Right renal pelvis (tissue), 4 donors: Measurements from ENCODE around the gene BIVM. TPM values are rescaled to one million over a fixed set of nuclear protein-coding genes. Genes with fewer than 3 reads are reported as not detected.
"Not testable (repeated sequence)": the region's sequence is repeated elsewhere in the genome, so short reads cannot be mapped to it uniquely, and the experiment has no call there.

ENCODE experiments used
- DNase-seq, 4 donors: peaks; one replicate each; pipeline ENCODE4 v3.0.0-alpha.2; 2013; ENCODE audit warnings: low read depth in 4 of 4, low spot score in 3 of 4, missing footprints in 1 of 4
- polyA plus RNA-seq, 4 donors: library from polyadenylated mRNA; unstranded; fragments of 120-200 nt; gene quantifications; one replicate each; pipeline ENCODE4 v1.2.1, GENCODE V29; 2013; ENCODE audit not compliant: insufficient read length in 4 of 4

BIVM gene, protein sequence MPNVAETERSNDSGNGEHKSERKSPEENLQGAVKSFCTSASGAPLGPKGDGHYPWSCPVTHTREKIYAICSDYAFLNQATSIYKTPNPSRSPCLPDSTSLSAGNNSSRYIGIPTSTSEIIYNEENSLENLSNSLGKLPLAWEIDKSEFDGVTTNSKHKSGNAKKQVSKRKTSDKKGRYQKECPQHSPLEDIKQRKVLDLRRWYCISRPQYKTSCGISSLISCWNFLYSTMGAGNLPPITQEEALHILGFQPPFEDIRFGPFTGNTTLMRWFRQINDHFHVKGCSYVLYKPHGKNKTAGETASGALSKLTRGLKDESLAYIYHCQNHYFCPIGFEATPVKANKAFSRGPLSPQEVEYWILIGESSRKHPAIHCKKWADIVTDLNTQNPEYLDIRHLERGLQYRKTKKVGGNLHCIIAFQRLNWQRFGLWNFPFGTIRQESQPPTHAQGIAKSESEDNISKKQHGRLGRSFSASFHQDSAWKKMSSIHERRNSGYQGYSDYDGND
- 10 to 100 TPM; 45.8 to 63.6 (median 53.0) TPM for polyA plus RNA-seq

DNA sequence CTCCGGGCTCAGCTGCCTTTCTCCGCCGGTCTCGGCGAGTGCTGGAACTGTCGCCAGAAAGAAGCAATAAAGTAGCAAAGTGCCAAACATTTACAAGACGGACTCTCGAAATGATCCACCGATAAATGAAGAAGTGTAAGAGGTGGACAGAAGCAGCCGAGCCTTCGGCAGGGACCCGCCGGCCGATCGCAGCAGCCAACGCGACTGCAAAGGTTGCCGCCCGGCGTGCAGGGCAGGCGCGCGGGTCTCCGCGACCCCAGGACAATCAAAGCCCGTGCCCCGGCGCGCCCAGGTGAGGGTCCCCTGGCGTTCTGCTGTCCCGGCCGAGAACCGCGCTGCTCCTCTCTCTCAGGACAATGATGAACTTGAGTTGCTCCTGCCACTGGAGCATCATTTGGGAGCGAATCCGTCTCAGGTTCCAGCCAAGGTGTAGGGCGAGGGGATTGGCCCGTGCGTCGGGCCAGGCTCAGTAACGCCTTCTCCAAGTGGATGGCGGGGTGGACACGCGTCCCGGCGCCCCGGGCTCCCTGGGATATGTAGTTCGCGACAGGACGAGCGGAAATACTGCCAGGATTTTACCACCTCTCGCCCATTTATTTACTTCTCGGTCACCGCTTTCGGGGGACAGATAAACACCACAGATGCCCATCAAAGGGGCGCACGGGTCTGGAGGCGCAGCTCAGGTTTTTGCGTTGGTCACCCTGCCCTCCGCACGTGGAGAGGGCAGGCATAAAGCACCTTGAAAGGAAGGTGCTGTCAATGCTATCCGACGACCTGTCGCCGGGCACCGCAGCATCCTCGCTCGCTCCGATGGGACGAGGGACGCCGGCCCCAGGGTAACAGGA is at the start of gene BIVM, which contains the start of gene POGLUT2:
BIVM (plus strand) TSS at position 539 of the 845 bp plus-strand sequence. CDS start 8,149 bp downstream, outside the sequence.
POGLUT2 (minus strand) TSS at position 396 of the 845 bp plus-strand sequence; CDS start at position 90, 306 bp downstream.
- DNase-seq, result peak; percentile 77 to 90 (median 83)

DNA sequence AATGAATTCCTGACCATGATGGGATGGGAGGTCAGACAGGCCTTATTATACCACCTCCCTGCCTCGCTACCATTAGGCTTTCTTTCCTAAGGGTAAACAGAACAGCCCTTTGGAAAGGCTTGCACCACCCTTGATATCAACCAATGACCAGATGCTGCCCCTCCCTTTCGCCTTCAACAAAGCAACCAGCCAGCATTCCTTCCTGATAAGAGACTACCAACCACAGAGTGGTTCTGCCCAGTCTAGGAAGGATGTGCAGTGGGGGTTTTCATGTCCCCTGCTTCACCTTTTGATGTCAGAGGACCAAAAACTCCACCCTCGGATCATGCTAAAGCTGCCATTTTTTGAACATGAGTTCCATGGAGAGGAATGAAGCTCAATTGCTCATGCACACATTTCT is 47.0 kb upstream of the BIVM start:
- no peak for DNase-seq

DNA sequence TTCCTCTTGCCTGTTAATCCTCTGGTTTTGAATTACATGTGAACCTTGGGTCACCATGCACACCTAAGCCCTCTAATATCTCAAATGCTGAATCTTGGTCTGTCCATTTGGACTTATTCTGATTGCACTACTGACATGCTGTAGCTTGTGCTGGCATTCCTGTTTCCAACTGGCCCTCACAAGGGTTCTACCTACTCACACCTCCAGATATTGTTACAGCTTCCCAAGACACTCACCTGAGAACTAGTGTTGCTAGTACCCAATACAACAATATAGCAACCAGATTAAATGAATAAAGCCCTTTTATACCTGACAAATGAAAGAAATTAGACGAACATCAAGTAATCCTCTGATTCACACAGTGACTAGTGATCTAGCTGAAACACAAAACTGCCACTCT is 41.9 kb upstream of the BIVM start:
- DNase-seq, result no peak

DNA sequence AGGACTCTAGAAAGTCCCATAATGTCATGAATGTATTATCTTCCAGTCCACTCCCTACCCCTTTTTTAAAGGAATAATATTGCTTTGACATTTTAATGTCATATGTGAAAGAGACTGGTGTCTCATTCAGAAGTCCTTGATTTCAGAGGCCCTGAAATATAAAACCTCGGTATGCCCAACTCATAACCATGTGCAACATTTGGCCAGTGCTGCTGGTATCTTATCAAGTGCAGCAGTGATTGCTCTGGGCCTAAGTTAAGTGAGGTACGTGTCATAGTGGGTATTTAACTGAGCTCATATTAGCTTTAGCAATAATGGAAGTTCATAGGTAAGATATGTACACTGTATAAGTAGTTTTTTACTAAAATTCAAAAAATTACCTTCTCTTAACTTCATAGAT is 40.1 kb upstream of the BIVM start:
- DNase-seq, result no peak

DNA sequence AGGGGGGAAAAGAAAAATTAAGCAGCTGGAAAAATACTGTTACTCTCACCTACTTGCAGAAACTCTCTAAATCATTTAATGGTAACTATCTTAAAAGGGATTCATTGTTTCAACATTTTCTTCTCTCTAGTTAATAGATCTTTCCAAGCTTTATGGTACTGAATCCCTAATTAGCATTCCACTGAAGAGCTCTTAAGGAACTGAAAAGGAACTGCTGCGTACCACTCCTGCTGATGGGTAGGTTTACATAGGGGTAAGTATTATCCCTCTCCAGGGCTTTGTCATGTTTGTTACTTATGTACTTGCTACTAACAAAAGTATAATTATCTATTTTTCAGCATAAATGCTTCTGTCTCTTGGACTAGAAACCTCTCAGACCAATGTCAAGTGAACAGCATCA is 37.8 kb upstream of the BIVM start:
- DNase-seq, result no peak

DNA sequence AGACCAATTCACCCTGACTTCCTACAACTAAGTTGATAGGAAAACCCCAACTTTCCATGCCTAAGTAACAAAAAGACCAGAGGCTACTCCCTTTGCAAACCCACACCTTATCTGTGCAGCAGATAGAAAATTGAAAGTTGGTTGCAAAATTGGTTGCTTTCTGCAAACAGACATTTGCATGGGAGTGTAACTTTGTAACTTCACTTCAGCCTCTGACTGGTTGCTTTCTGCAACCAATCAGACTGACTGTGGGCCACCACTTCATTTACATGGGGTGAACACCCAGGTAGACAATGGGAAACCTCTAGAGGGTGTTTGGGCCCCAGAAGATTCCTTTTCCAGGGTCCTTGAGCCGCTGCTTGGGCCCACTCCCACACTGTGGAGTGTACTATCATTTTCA is 35.2 kb upstream of the BIVM start:
- DNase-seq, result no peak

DNA sequence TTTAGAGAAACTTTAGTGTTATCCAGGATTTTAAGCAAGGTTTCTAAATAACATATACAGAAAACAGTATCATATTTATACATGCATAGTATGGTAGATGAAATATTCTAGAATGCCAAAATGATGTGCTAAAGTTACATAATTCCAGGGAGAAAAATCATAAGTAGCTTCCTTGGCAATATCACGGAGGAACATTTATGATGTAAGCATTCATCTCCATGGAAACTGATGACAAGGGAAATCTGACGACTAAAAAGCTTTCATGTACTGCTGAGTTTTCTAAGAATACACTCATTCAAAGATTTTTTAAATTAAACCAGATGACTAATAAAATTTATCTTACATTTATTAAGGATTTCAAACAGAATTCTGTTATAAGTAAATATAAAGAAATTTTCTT is 30.0 kb upstream of the BIVM start:
- DNase-seq, result no peak

DNA sequence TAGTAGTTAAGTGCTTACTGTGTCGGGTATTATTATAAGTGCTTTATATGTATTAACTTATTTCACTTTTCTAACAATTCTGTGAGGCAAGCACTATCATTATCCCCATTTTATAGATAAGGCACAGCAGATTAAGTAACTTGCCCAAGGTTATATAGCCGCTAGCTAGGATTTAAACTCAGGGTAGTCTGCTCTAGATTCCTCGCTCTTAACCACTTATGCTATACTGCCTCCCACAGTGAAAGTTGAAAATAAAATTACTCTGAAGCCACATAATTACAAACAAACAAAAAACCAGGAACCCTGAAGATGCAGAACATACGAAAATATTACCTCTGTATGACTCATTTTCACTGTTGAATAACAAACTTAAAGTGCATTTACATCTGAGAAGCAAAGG is 29.2 kb upstream of the BIVM start:
- DNase-seq, result no peak

DNA sequence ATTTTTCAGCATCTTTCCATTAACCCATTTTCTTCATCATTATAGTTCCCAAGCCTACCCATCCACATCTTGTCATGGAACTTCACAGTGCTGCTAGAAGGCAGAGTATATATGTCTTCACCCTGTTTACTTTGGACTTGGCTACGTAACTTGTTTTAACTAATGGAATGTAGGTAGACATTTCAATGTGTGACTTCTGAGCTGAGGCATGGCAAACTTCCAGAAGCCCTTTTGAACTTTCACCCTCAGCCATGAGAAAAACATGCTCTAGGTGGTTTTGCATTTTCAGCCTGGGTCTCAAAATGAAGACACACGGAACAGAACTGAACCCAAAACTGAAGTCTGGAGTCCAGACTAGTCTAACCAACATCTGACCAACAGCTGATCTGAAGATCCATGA is 28.5 kb upstream of the BIVM start:
- DNase-seq, result no peak

DNA sequence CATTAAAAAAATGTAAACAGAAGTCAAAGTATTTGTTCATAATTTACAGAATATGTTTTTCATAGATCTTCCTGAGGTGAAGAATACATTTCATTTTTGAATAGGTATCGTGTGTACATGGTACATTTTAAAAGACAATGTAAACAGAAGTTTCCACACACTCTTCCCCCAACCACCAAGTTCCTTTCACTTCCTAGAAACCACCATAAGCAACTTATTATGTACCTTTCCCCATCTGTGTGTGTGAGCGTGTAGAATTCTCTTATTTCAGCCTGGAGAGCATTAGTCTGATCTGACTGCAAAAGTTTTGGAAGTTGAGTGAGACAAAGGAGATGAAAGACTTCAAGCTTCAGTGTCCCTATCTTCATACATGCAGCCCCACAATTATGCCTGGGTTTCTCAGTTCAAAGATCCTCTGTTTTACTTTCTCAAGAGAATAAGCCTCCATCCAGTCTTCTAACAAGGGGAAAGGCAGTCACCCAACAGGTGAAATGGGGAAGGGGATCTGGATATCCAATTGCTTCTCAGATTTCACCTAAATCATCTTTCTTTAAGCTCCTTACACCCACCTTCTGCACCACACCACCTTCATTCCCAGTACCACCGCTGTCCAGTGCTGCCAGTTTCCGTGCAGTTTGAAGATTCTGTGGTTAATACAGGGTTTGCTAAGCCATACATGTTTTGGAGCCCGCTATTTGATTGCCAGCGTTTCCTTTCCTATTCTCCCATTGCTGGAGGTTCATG is 27.4 kb upstream of the BIVM start:
- no peak for DNase-seq

DNA sequence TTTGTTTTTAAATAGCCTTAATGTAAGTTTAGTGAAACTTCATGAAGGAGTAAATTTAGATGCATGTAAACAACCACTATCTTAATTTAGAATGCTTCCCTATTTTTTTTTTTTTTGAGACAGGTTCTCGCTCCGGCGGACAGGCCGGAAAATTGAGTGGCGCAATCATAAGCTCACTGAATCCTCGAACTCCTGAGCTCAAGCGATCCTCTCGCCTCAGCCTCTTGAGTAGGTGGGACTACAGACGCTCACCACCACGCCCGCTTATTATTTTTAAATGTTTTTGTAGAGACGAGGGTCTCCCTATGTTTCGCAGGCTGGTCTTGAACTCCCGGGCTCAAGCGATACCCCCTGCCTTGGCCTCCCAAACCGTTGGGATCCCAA is 26.9 kb upstream of the BIVM start:
- DNase-seq, result no peak

DNA sequence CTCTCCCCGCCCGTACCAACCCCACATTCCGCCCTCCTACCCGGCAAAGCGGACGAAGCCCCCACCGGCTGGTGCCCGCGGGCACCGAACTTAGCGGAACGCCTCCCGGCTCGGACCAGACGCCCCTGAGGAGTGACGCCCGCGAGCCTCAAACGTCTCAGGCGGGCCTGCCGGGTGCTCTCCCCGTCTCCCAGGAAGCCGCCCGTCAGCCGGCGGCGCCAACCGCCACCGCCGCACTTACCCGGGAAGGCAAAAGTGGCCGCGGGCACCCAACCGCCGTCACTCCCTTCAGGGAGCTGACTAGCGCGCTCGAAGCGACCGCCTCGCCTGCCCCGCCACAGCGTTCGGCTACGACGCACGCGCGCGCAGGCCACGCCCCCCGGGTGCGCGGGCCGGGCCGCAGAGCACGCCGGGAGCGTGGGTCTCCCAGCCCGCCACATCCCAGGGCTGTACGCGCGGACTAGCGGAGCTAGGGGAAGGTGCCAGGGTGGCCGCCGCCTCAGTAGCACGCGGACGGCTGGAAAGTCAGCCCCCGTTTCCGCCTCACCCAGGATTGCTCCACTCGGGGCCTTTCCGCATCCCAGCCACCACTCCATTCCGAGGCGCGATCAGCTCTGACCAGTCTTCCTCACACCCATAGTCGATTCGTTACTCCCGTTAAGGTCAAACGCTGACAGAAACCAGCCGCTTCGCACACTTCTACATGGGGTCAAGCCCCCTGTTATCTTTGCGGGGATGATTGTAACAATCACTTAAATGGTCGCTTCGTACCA is 25.3 kb upstream of the BIVM start, which contains the start of gene TEX30:
TEX30 (minus strand) TSS at position 346 of the 773 bp plus-strand sequence. CDS start 3,760 bp downstream, outside the sequence.
- peak; percentile 63 to 74 (median 70) for DNase-seq

DNA sequence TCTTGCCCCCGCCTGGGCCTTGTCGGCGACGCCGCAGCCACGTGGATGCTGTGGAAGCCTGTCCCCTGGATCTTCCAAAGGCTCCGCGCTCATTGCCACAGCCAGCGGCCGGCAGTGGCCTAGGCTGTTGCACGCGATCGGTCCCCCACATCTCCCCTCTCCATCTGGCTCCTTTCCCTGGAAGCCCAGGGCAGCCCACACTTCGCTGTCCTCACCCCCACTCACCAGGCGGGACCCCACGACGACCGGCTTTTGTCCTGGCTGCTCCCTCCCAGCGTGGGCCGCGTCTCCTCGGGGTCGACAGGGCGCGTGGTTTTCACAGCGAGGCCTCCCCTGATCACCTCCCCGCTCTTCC is 24.7 kb upstream of the BIVM start:
- no peak for DNase-seq

DNA sequence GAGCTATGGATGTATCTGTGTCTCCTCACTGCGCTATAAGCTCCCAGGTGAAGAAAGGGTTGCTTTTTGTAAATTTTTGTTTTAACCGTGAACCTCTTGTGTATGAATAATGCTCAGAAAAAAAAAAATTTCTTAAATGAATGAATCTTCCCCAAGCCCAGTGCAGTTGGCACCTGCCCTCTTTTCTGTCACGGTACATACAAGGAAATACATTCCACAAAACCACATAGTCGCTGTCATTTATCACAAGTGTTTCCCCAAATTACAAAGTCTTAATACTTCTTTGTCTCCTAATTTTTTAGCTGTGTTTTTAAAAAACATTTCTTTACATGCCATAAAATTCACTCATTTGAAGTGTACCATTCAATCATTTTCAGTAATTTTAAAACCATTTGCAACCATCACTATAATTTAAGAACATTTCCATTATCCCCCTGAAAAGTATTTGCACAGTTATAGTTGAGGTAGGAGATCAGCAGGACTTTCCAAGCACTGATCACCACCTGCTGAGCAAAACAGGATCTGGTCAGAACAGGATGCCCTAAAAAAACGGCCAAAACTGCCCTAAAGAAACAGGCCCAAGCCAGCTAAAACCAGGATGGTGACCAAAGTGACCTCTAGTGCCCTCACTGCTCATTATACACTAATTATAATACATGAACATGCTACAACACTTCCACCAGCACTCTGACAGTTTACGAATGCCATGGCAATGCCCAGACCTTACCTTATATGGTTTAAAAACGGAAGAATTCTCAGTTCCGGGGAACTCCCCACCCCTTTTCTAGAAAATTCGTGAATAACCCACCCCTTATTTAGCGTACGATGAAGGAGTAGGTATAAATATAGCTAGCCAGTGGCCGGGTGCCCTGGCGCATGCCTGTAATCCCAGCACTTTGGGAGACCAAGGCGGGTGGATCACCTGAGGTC is 24.1 kb upstream of the BIVM start:
- no peak for DNase-seq

DNA sequence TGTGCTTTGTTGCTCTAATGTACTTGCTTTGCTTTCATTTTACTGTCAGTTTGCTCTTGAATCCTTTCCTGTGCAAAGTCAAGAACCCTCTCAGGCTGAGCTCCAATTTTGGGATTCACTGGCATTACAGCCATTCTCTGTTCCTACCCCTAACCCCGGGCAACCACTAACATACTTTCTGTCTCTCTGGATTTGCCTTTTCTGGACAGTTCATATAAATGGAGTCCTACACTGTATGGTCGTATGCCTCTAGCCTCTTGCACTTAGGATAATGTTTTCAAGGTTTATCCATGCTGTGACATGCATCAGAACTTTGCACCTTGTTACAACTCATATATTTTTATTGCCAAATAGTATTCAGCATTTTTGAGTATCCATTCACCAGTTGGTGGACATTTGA is 22.6 kb upstream of the BIVM start:
- DNase-seq, result no peak

DNA sequence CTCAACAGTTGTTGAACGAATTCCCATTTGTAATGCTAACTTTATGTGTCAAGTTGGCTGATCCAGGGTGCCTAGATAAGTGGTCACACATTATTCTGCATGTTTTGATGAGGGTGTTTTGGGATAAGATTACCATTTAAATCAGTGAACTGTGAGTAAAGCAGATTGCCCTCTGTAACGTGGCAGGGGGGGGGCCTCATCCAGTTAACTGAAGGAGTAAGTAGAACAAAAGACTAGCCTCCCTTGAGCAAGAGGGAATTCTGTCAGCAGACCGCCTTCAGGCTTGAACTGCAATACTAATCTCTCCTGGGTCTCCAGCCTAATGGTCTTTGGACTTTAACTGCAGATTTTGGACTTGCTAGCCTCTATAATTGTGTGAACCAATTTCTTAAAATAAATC is 21.2 kb upstream of the BIVM start:
- DNase-seq, result no peak

DNA sequence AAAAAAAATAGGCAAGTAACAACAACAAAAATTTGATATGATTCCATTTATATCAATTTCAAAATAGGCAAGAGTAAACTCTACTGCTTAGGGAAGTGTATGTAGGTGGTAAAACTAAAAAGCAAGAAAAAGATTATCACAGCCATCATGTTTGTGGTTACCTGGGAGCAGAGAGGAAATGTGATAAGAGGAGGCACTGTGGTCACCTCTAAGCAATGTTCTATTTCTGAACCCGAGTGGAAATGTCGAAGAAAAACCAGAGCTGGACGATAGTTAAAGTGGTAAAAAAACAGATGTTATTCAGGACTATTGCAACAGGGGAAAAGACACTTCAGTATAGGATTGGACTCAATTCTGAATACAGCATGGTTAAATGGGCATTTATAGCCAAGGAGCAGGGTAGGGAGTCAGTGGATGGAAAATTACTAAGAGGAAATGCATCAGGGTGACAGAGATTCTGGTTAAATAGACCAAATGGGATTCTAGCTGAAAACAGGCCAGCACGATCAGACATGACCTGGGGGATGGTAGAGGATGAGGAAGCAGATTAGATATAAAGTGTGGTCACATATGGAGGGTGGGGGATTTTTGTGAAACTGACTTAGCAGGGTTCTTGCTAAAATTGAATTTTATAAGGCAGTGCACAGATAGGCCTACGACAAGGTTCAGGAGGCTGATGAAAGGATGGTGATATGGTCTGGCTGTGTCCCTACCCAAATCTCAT is 19.3 kb upstream of the BIVM start:
- DNase-seq, result no peak

DNA sequence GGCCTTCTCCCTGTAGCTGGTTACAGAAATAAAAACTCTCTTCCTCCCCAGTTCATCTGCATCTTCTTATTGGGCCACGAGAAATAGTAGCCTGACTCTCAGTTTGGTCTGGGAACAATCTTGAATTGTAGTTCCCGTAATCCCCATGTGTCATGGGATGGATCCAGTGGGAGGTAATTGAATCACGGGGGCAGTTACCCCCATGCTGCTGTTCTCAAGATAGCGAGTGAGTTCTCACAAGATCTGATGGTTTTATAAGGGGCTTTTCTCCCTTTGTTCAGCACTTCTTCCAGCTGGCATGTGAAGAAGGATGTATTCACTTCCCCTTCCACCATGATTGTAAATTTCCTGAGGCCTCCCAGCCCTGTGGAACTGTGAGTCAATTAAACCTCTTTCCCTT is 18.3 kb upstream of the BIVM start:
- DNase-seq, result not testable (repeated sequence)
